CD14-positive monocyte (primary cell): ENCODE results near the gene ACAD8. TPM values are rescaled to one million over a fixed set of nuclear protein-coding genes. Genes with fewer than 3 reads are reported as not detected.
A peak's percentile ranks its signal among the peaks of the same experiment; 100 is the strongest.

ENCODE experiments used
- DNase-seq, 3 donors: peaks; one replicate each; pipeline ENCODE4 v3.0.0-alpha.2; 2011 to 2022
- H2AFZ ChIP-seq: 2 replicates; pipeline ENCODE4 v1.6.0; 2012; ENCODE audit warnings: mild to moderate bottlenecking, low read depth, low read length, inconsistent platforms; ENCODE audit not compliant: insufficient read depth, poor library complexity, severe bottlenecking
- H3K27ac ChIP-seq, 2 donors: 1 replicate in 1 of 2; 2 replicates in 1 of 2; pipeline ENCODE4 v1.5.1; 2012 to 2013; ENCODE audit warnings: low read length in 2 of 2, control low read depth in 1 of 2, inconsistent platforms in 1 of 2, low read depth in 1 of 2, mild to moderate bottlenecking in 1 of 2
- H3K27me3 ChIP-seq, 2 donors: one replicate each; pipeline versions ENCODE4 v1.6.0 to v1.6.1; 2011 to 2013; ENCODE audit warnings: low read length in 2 of 2; ENCODE audit not compliant: control insufficient read depth in 2 of 2, insufficient read depth in 2 of 2
- H3K36me3 ChIP-seq, 2 donors: replicated peaks in 1 of 2; 1 replicate in 1 of 2; 2 replicates in 1 of 2; pipeline versions ENCODE4 v1.5.1 to v1.6.1; 2012 to 2013; ENCODE audit warnings: low read length in 2 of 2, control low read depth in 1 of 2, inconsistent platforms in 1 of 2, mild to moderate bottlenecking in 1 of 2; ENCODE audit not compliant: insufficient read depth in 2 of 2, control insufficient read depth in 1 of 2
- H3K4me1 ChIP-seq, 2 donors: 1 replicate in 1 of 2; 2 replicates in 1 of 2; pipeline versions ENCODE4 v1.5.1 to v1.6.1; 2012 to 2013; ENCODE audit warnings: low read length in 2 of 2, control low read depth in 1 of 2, inconsistent platforms in 1 of 2, mild to moderate bottlenecking in 1 of 2, moderate library complexity in 1 of 2; ENCODE audit not compliant: insufficient read depth in 2 of 2, control insufficient read depth in 1 of 2
- H3K4me2 ChIP-seq: replicated peaks from 2 replicates; pipeline ENCODE3; 2012; ENCODE audit warnings: low read length, moderate library complexity, mild to moderate bottlenecking; ENCODE audit not compliant: poor library complexity, severe bottlenecking; ENCODE audit errors: extremely low read depth
- H3K4me3 ChIP-seq, 3 experiments: fragments of 200-600 bp in 1 of 3; sonication (generic) in 1 of 3; replicated peaks in 1 of 3; 1 replicate in 2 of 3; 2 replicates in 1 of 3; pipeline ENCODE4 v1.5.1; 2011 to 2013; ENCODE audit warnings: low read length in 3 of 3, mild to moderate bottlenecking in 3 of 3, control low read depth in 2 of 3, low read depth in 2 of 3, inconsistent platforms in 1 of 3, moderate library complexity in 1 of 3
- H3K79me2 ChIP-seq: 2 replicates; pipeline ENCODE4 v1.6.0; 2012; ENCODE audit warnings: mild to moderate bottlenecking, control low read depth, inconsistent platforms, low read length, moderate library complexity; ENCODE audit not compliant: insufficient read depth
- H3K9ac ChIP-seq: 2 replicates; pipeline ENCODE4 v1.6.0; 2017; ENCODE audit warnings: low read length, mild to moderate bottlenecking; ENCODE audit not compliant: insufficient read depth, poor library complexity, severe bottlenecking
- H3K9me3 ChIP-seq, 2 donors: replicated peaks in 1 of 2; 1 replicate in 1 of 2; 2 replicates in 1 of 2; pipeline versions ENCODE4 v1.5.1 to v1.6.1; 2012 to 2013; ENCODE audit warnings: low read length in 2 of 2, control low read depth in 1 of 2; ENCODE audit not compliant: control insufficient read depth in 1 of 2, insufficient read depth in 1 of 2
- H4K20me1 ChIP-seq: 2 replicates; pipeline ENCODE4 v1.6.0; 2012; ENCODE audit warnings: mild to moderate bottlenecking, low read length, control low read depth, moderate library complexity; ENCODE audit not compliant: insufficient read depth
- H3K27ac Mint-ChIP-seq, 7 donors: one replicate each; pipeline ENCODE4 v1.8.0; 2020; ENCODE audit warnings: mild to moderate bottlenecking in 7 of 7, mixed read lengths in 7 of 7, moderate library complexity in 6 of 7, inconsistent platforms in 2 of 7
- H3K27me3 Mint-ChIP-seq, 3 donors: one replicate each; pipeline ENCODE4 v1.8.0; 2021 to 2022; ENCODE audit warnings: low read depth in 3 of 3, mild to moderate bottlenecking in 3 of 3, mixed read lengths in 3 of 3, moderate library complexity in 3 of 3, inconsistent platforms in 1 of 3
- H3K36me3 Mint-ChIP-seq, 2 donors: one replicate each; pipeline ENCODE4 v1.8.0; 2020; ENCODE audit warnings: mixed read lengths in 2 of 2, inconsistent platforms in 1 of 2, mild to moderate bottlenecking in 1 of 2
- H3K4me1 Mint-ChIP-seq: one replicate; pipeline ENCODE4 v1.8.0; 2020; ENCODE audit warnings: mild to moderate bottlenecking, mixed read lengths
- H3K4me3 Mint-ChIP-seq, 2 donors: one replicate each; pipeline ENCODE4 v1.8.0; 2020; ENCODE audit warnings: mild to moderate bottlenecking in 2 of 2, mixed read lengths in 2 of 2, moderate library complexity in 1 of 2
- H3K9me3 Mint-ChIP-seq, 7 donors: one replicate each; pipeline ENCODE4 v1.8.0; 2020 to 2022; ENCODE audit warnings: mixed read lengths in 7 of 7, mild to moderate bottlenecking in 6 of 7, moderate library complexity in 6 of 7, inconsistent platforms in 2 of 7
- CTCF ChIP-seq: fragments of 200-600 bp; IDR thresholded peaks from one replicate; pipeline ENCODE4 v1.8.0; 2022; ENCODE audit warnings: antibody characterized with exemption, mild to moderate bottlenecking
- WGBS: methylation state at CpG from one replicate; pipeline ENCODE4 v1.1.5; 2013; ENCODE audit warnings: missing lambda C conversion rate; ENCODE audit not compliant: insufficient coverage; 5-methylcytosine and 5-hydroxymethylcytosine counted together
- intact Hi-C, 2 donors: fragments of 100-400 bp; cut with micrococcal nuclease; formaldehyde crosslinking; loops; one replicate each; pipeline versions ENCODE4 v1.15.0 to v1.15.1; 2023
- polyA plus RNA-seq, 3 donors: library from polyadenylated mRNA; depleted of rRNA in 1 of 3; unstranded in 2 of 3; stranded (reverse) in 1 of 3; fragments of 300-500 nt in 2 of 3; fragments of >200 nt in 1 of 3; fragmentation: Illumina TruSeq in 2 of 3; gene quantifications; 1 replicate in 2 of 3; 2 replicates in 1 of 3; pipeline ENCODE4 v1.2.3, GENCODE V29; 2012 to 2021

ACAD8 gene
- polyA plus RNA-seq, 3 donors = 16.7 to 37.2 (median 19.3) TPM

GRCh38 chr11:134250675-134251074 is 2.7 kb upstream of the ACAD8 start:
- Histone ChIP-seq H2AFZ (no peak overlapping the region), H3K79me2 (peaks cover 17% of the 10 kb centered on the region), H3K4me3 (no peak overlapping the region), H3K4me2 (no peak overlapping the region), H3K9ac (no peak overlapping the region), H3K4me1 (peaks cover 33 to 37% of the 10 kb centered on the region in 2 donors), H3K9me3 (no peaks in the 10 kb centered on the region), H3K27me3 (no peaks in the 10 kb centered on the region), H3K36me3 (peaks cover 35 to 48% of the 10 kb centered on the region in 2 donors), H4K20me1 (no peaks in the 10 kb centered on the region), H3K27ac (no peak overlapping the region)
- no peak overlapping the region for H3K27ac Mint-ChIP-seq
- no peaks in the 10 kb centered on the region for H3K9me3 Mint-ChIP-seq
- H3K36me3 Mint-ChIP-seq = peaks cover 40 to 44% of the 10 kb centered on the region in 2 donors
- peaks cover 32% of the 10 kb centered on the region for H3K4me1 Mint-ChIP-seq
- intact Hi-C loops = loop anchor here in 1 of 2 donors (5.0 kb wide), 1 partner anchor 33 kb away; no protein-coding TSS in a partner anchor
- peaks cover 0 to 3% (median 0%) of the 10 kb centered on the region in 3 donors for H3K27me3 Mint-ChIP-seq
- H3K4me3 Mint-ChIP-seq = no peak overlapping the region
- 83% methylated on average over 2 of the region's 2 CpGs for WGBS
- DNase-seq = no peak
- TF ChIP-seq CTCF = no peak

GRCh38 chr11:134252346-134253187 is 801 bp upstream of the ACAD8 start:
- Histone ChIP-seq H3K79me2 (peaks cover 17% of the 10 kb centered on the region), H3K4me1 (peaks cover 33 to 37% of the 10 kb centered on the region in 2 donors), H3K9ac (peak overlapping the region; percentile 76), H4K20me1 (no peaks in the 10 kb centered on the region), H3K27ac (peak overlapping the region in 1 of 2 donors; percentile 62), H3K4me3 (peak overlapping the region; percentile 68 to 97 (median 96)), H2AFZ (peak overlapping the region; percentile 98), H3K4me2 (peak overlapping the region; percentile 86), H3K27me3 (no peaks in the 10 kb centered on the region), H3K9me3 (no peaks in the 10 kb centered on the region), H3K36me3 (peaks cover 17 to 38% of the 10 kb centered on the region in 2 donors)
- peaks cover 30 to 37% of the 10 kb centered on the region in 2 donors for H3K36me3 Mint-ChIP-seq
- H3K4me1 Mint-ChIP-seq = peaks cover 33% of the 10 kb centered on the region
- H3K27ac Mint-ChIP-seq = peak overlapping the region; percentile 16 to 87 (median 70)
- DNase-seq = no peak
- intact Hi-C loops = loop anchor here in 1 of 2 donors (5.0 kb wide), 1 partner anchor 35 kb away; no protein-coding TSS in a partner anchor
- peaks cover 0 to 3% (median 0%) of the 10 kb centered on the region in 3 donors for H3K27me3 Mint-ChIP-seq
- peak overlapping the region; percentile 95 to 96 for H3K4me3 Mint-ChIP-seq
- 8% methylated on average over 15 of the region's 27 CpGs for WGBS
- TF ChIP-seq CTCF = no peak
- H3K9me3 Mint-ChIP-seq = no peaks in the 10 kb centered on the region
